GM19240 (cell line): ENCODE data around the gene PIP4P1.

Experiments used
- DNase-seq: peaks from one replicate; pipeline ENCODE4 v3.0.0; 2011; ENCODE audit warnings: low spot score; ENCODE audit not compliant: insufficient read length

The PIP4P1 gene

GRCh38 chr14:20409226-20409625, 52.0 kb downstream of the PIP4P1 start:
- no peak for DNase-seq
